Activated CD4-positive, CD25-positive, alpha-beta regulatory T cell treated with anti-CD3 and anti-CD28 coated beads, Interleukin-2, amount 50 U/mL, for 24 hours (primary cell): ENCODE data around the gene PRSS38.

Experiments used
- ATAC-seq, 2 donors: fragments of 150-1000 bp; cut with Tn5 transposase; one replicate each; pipeline ENCODE4 v1.10.0; 2021; ENCODE audit warnings: mild to moderate bottlenecking in 1 of 2, moderate library complexity in 1 of 2

The PRSS38 gene

DNA sequence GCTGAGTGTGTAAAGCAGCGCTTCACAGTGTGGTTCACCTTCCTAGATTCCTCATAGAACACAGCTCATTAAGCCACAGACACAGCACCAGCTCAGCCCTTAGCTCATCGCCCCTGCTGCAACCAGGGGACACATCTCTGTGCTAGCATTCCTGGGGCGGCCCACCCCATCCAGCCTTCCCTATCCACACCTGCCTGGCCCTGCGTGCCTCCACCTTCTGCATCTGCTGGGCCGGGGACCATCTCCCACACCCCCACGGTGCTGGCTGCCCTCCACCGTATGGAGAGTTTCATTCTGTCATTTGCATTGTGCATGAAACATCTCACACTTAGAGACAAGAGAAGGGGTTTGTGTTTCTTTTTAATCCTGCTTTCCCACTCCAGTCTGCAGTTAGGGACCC lies 35.8 kb upstream of the PRSS38 start:
- no peak for ATAC-seq

DNA sequence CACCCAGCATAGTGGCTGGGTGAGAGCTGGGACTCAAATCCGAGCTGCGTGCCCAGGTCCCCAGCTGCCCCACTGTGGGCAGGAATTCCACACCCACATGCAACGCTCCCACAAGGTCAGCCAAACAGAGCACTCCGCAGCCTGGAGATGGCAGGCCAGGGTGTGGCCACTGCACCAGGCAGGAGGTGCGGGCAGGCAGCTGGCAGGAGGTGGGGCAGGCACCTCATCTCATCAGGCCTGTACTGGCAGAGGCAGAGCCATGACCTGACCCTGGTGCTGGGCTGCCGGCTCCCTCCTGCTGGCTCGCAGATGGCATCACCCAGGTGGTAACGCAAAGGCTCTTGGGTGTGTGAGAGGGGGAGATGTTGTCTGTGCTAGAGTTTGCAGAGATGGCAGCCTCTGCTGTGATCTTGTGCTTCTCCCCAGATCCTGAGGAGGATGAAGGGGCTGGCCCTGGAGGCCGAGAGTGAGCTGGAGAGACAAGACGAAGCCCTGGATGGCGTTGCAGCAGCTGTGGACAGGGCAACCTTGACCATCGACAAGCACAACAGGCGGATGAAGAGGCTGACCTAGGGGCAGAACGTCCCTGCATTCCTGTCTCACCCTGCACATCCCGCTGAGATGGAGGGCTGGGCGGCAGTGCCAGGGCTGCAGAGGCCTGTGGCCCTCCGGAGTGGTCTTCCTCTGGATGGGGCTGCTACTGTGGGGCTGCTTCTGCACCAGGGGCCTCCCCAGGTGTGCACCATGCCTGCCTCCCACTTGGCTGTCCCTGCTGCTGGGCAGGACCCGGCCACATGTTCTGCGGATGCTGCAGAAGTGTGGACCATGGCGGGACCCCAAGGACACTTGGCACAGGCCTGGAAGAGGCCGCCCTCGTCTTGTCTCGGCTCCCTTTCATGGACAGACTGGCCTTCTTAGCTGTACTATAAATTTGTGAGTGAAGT lies 35.1 kb upstream of the PRSS38 start:
- ATAC-seq: no peak

DNA sequence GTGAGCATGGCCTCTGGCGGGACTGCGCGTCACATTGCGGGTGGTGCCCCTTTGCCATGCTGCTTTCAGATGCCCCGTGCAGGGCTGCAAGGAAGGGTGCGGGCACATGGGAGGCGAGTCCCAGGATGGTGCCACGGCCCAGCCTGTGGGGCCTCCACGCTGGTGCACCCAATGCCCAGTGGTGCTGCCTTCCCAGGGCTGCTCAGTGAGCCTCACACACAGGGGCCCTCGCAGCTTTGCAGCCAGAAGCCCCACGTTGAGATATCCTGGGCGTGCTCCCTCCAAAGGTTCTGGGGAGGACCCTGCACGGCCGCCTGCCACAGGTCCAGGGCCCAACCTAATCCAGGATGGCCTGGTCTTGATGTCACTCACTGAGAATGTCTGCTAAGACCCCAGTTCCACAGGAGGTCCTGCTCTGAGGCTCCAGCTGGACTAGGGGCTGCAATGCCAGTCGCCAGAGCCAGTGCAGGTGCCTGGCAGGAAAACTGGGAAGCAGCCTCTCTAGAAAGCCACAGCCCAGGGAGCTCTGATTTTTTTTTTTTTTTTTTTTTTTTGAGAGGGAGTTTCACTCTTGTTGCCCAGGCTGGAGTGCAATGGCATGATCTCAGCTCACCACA lies 34.1 kb upstream of the PRSS38 start:
- ATAC-seq: no peak

DNA sequence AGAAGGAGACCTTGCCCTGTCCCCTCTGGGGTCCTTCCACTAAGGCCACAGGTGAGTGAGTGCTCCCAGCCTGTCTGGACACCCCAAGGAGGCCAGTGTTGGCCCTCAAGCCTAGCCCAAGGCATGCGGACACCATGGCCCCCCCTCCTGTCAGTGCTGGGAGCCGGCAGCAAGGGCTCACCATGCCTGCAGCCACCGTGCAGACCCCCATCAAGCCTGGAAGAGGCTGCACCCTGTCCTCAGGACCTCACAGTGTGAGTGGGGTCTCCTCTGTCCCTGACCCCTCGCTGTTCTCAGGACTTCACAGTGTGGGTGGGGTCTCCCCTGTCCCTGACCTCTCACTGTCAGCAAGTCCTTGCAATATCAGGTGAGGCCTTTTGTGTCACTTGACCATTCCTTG lies 33.2 kb upstream of the PRSS38 start:
- no peak for ATAC-seq

DNA sequence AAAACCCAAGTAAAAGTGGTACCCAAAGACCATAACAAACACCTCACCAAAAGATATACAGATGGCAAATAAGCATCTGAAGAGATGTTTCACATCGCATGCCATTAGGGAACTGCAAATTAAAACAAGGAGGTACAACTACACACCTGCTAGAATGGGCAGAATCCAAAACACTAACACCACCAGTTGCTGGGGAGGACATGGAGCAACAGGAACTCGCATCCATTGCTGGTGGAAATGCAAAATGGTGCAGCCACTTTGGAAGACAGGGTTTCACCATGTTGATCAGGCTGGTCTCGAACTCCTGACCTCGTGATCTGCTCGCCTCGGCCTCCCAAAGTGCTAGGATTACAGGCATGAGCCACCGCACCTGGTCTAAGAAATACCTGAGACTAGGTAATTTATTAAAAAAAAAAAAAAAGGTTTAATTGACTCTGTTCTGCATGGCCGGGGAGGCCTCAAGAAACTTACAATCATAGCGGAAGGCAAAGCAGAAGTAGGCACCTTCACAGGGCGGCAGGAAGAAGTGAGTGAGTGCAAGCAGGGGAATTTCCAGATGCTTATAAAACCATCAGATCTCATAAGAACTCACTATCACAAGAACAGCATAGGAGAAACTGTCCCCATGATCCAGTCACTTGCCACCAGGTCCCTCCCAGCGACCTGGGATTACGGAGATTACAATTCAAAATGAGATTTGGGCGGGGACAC lies 30.2 kb upstream of the PRSS38 start:
- no peak for ATAC-seq

DNA sequence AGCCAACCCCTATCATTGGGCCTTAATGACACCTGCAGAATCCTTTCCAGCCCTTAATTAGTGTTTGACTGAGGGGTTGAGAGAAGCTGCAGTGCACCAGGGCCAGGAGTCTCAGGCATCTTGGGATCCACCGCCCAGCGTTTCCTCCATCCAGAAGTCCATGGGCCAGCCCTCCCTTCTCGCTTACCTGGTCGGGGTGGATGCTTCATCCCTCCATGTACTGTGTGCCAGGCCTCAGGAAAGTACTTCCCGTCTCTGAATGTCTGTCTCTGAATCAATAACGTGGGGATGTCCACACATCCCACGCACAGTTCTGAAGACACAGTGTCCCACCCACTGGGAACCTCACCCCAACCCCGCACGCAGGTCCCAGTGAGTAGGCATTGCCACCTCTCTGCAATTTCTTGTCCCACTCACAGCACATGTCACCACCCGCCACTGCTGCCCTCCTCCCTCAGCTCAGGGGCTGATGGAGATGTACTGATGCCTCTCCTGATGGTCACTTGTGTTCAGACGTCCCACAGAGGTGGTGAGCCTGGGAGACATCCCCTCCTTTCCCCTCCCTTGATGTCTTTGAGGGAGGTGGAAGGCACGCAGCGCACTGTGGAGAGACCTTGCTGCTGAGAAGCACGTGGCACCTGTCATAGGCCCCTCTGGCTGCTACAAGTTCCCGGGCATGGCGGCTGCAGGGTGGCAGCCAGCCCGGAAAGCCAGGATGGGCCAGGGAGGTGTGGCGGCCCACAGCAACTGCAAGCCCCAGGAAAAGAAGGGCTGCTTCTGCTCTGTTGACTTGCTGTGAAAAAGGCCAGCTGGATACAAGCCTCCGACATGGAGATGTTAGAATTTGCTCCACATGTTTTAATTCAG lies 29.4 kb upstream of the PRSS38 start:
- no peak for ATAC-seq

DNA sequence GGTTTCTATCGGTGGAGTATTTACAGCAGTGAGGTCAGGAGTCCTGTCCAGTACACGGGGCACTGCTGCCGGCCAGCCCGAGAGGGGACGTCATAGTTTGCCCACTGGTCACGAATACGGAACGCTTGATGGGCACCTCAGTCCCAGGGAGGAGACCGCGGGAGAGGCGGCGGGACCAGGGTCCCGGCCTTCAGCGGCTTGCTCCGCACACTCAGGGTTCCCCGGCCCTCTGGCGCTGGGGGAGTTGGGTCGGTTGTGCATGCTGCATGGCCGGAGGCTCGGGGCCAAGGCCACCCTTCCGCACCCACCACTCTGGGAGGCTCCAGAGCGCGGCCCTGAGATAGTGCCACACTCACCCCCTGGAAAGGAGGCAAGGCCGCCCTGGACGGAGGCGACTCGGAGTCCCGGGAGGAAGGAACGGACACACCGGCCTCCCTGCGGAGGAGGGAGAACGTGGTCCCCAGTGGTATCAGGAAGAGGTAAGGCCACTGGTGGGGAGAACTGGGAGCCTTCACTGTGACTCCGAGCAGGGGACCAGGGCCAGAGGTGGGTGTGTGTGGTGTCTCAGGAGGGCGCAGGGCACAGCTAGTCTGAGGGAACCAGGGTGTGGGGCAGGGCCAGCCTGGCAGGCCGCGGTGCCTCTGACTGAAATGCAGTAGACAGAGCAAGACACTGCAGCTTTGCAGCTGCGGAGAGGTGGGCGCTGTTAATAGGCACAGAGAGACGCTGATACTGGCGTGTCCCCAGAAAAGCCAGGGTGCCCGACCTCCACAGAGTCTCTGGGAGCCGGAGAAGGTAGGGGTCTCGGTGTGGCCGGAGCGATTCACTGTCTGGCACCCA lies 28.6 kb upstream of the PRSS38 start:
- no peak for ATAC-seq

DNA sequence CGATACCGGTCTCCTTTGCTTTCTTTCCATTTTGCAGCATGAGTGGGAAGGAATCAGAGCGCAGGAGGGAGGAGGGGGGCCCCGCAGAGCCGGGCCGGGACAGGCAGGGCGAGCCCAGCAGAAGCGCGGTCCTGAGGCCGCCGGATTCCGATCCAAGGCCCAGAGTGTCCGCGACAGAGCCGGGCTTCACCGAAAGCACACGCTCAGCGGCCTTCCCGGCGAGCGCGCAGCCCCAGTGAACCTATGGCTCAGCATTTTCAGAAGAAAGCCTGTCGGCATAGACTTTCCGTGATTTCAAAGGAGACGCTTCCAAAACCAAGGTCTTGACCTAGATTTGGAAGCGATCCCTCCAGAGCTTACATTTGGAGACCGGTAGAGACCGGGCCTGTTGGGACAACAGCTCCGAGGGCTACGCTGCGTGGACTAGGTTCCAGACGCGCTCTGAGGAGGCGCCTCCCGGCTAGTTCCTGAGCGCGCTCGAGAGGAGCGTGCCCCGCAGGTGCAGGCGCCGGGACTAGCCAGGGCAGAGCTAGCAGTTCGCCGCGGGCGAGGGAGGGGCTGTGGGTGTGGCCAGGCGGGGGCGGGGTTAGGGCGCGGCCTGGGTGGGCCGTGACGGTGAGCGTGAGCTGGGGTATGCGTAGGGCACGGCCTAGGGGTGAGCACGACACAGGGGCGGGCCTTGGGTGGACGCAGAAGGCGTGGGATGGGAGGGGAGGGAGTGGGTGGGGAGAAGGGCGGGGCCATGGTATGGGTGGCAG lies 27.8 kb upstream of the PRSS38 start:
- ATAC-seq: peak; percentile 94 to 96

DNA sequence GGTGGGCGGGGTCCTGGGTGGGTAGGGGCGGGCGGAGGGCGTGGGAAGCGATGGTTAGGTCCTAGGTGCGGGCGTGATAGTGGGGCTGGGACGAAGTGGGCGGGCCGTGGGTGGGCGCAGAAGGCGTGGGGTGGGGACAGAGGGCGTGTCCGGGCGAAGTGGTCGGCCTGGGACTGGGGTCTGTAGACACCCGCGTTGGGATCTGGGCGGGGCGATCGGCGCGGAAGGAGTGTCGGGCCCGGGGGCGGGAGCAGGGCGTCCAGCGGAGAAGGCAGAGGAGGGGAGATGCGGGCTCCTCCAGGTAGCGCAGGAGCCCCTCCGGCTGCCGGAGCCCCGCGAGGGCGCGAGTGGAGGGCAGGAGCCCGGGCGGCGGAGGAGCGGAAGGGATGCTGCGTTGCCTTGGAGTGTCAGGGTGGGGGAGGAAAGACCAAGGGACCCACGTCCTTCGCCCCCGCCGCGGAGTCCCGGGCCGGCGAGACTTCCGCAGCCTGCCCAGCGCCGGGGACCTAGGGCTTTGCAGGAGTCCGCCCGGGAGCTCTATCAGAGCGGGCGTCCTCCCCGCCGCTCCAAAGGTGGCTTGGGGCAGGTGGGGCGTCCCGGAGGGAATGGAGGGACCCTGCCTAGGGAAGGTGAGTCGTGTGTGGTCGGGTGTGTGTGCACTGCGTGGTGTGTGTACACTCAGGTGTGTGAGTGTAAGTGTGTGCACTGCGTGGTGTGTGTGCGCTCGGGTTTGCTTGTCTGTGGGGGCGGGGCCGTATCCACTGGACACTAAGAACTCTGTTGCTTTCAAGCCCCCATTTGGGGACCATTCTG lies 27.0 kb upstream of the PRSS38 start:
- ATAC-seq: peak; percentile 62 to 69

DNA sequence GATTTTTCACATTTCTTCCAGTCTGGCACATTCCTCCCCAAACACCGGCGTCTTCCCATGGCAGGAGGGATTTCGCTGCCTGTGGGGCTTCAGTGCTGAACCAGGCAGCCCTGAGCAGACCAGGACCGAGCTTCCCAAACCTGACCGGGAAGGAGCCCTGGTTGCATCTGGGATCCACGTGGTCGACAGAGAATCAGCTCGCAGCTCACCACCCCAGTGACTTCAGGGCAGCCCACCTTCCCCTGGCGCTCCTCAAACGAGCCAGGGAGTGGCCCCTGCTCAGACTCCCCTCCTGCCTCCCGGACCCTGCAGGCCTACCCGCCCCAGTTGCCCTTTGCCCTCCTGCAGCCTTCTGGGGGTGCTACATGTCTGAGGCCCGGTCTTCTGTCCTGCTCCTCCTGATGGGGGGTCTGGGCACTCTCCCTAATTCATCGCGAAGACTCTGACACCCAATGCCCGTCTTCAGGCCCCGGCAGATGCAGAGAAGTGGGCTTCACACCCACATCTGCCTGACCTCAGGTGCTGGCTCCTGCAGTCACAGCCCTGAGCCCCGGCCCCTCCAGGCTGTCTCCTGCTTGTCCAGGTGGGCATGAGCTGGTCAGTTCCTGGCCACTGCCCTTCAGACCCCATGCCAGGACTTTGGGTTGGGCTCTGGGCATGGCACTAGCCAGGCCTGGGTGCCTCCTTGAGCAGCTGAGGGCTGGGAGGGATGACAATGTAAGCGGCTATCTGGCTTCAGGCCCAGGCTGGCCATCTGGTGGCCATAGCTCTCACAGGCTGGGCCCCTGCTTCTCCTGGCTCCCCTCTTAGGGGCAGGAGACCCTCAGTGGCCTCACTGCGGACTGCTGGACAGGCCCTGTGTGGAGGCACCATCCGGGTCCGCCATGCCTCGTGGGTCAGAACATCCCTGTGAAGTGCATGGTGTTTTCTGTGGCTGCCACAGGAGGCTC lies 26.1 kb upstream of the PRSS38 start:
- no peak for ATAC-seq

DNA sequence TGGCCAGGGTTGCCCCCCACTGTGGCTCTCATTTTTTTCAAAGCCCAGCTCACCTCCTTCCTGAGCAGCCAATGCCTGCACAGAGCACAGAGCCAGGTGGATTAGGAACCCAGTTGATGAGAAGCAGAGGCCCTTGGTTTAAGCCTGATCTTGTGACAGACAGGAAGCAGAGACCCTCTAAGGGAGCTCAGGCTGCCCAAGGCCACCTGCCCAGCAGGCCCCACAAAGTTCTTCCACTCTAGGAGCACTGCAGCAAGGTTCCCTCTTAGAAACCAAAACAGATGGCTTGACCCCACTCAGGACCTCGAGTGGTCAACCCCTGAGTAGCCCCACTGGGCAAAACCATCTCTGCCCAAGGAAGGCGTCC lies 25.5 kb upstream of the PRSS38 start:
- ATAC-seq: no peak

DNA sequence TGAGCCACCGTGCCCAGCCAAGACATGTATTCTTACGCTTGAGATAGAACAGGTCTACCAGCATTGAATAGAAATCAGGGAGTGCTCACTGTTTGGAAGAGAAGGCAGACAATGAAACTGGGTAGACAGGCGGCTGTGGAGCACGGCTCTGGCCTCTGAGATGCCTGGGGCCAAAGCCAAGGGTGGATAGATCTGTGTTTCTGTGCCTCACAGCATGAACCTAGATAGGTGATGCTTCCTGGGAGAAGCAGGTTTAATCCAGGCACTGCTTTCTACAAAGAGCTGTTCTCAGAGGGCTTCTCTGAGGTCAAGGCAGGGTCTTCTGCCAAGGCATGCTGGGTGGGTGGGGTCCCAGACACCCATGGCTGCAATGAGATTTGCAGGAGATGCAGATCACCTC lies 24.6 kb upstream of the PRSS38 start:
- no peak for ATAC-seq

DNA sequence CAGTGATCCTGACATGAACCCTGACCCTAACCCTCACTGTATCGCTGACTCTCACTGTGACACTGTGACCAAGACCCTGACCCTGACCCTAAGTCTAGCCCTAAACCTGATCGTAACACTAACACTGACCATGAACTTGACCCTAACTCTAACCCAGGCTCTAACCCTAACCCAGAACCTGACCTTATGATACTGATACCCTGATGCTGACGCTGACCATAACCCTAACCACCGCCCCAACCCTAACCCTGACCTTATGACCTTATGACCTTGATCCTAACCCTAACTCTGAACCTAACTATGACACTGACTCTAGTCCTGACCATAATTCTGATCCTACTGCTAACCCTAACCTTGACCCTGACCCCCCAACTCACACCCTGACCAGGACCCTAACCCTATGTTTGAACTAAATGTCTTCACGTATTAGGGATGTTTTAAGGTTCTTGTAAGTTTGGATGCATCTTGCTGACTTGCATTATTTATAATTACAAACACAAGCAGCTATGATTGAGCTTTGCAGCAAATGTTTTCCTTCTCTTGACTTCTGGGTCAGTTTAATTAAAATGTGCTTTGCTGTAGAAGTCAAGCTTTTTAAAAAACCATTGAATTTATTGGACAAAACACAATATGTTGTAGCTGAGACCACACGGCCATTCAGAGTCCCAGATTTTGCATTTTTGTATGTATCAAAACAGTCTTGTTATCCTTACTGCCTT lies 23.9 kb upstream of the PRSS38 start:
- ATAC-seq: no peak

DNA sequence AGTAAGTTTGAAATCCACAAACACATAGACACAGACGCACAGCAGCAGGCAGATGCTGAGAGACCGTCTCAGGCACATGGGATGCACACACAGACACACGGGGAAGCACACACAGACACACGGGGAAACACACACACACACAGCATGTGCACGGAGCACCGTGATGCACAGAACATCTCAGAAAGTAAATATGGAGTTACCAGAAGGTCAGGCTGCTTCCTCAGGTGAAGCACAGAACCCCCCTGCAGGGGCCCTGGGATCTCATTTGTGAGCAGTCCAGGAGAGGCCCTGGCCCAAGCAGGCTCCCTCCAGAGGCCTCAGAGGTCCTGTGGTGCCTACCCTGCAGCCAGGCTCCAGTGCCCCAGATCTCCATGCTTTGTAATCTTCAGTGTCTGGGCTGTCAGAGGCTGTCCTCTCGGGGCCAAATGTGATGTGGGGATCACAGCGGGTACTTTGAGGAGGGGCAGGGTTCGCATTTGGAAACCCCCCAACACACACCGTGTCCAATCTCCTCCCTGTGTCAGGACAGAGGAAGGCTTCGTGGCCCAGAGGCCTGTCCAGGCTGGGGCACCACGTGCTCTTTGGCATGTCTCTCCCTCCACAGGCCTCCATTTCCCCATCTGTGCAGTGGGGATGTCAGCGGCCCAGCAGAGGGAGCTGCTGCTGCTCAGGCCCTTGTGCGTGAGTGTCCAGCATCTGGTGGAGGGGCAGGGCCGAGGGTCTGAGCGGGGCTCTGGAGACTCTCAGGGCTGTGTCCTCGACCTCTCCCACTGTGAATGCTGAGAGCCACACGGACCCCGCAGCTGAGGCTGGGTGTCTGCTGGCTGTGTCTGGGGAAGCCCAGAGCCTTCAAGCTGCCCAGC lies 23.0 kb upstream of the PRSS38 start:
- ATAC-seq: no peak

DNA sequence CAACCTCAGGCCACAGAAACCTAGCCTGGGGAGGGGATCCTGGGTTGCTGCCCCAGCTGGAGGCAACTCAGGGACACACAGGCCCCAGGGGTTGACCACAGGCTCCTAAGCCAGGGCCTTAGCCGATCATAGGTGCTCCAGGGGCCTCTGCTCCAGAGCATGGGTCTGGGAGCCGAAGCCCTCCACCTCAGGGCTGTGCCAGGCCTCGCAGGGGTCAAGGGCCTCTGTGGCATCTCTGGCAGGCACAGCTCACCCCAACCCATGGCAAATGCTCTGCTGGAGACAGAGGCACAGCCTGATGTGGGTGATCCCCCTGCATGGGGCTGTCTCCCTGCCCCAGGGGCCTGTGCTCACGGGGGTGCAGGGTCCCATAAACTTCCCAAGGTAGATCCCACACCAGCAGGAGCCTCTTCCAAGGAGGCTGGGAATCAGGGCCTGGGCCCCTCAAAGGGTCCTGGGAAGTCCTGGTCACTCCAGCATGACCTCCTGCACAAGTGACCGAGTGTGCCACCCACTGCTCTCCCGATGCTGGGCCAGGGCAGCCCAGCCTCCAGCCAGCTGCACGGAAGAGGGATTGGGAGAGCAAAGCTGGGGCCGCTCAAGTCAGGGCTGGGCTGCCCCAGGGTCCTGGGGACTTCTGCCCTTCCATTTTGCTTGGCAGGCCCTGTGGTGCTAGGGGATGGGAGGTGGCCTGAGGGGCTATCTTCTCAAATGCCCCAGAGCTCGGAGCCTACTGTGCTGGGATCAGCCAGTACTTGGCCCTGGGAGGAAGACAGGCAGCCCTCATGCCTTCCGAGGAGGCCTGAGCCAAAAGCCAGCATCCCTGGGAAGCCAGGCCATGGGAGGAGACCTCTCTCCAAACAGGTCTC lies 22.2 kb upstream of the PRSS38 start:
- no peak for ATAC-seq
